Mucosa of descending colon (tissue), 3 donors: ENCODE results near the gene UCK2. TPM values are rescaled to one million over a fixed set of nuclear protein-coding genes. Genes with fewer than 3 reads are reported as not detected.

Experiments used
- ATAC-seq: fragments of 200-7000 bp; cut with Tn5 transposase; one replicate; pipeline ENCODE4 v1.9.1; 2020; ENCODE audit warnings: mild to moderate bottlenecking, moderate library complexity
- DNase-seq, 3 donors: peaks; one replicate each; pipeline ENCODE4 v3.0.0-alpha.2; 2020
- H3K36me3 ChIP-seq: fragments of 200-600 bp; one replicate; pipeline ENCODE4 v1.8.0; 2021; ENCODE audit warnings: low read depth, mild to moderate bottlenecking
- H3K4me1 ChIP-seq: fragments of 200-600 bp; one replicate; pipeline ENCODE4 v1.8.0; 2021; ENCODE audit warnings: low read depth, mild to moderate bottlenecking
- H3K4me3 ChIP-seq: fragments of 200-600 bp; one replicate; pipeline ENCODE4 v1.8.0; 2021; ENCODE audit warnings: mild to moderate bottlenecking
- H3K9me3 ChIP-seq: fragments of 200-600 bp; one replicate; pipeline ENCODE4 v1.8.0; 2021; ENCODE audit warnings: mild to moderate bottlenecking
- CTCF ChIP-seq: fragments of 200-600 bp; IDR thresholded peaks from one replicate; pipeline ENCODE4 v1.8.0; 2022; ENCODE audit warnings: antibody characterized with exemption, mild to moderate bottlenecking
- intact Hi-C, 2 donors: fragments of 100-400 bp; cut with DNase I in 1 of 2; cut with micrococcal nuclease in 1 of 2; formaldehyde crosslinking; loops; one replicate each; pipeline versions ENCODE4 v1.11.0 to v1.11.1; 2022; cut with DNase I, micrococcal nuclease
- total RNA-seq, 3 donors: library from RNA; stranded (reverse); fragmentation: NEBNext Ultra II Directional in 2 of 3; extraction: Animal tissue kit (Norgen Biotek cat#: 25700) in 2 of 3; gene quantifications; one replicate each; pipeline versions ENCODE4 v1.2.1 to v1.2.4, GENCODE V29; 2021 to 2023
- donor health status: DM: no; HTN: no; CAD: no; lungs with moderate emphysema.
- donor health status: DM: no; HTN: no; CAD: no.
- donor health status: DM: no; HTN: yes; CAD: no.

UCK2 gene
- total RNA-seq, 3 donors from 2014 or later = 41.6 to 86.5 (median 51.8) TPM

GRCh38 chr1:165958306-165958705, 130.9 kb downstream of the UCK2 start:
- no peak for DNase-seq
- intact Hi-C loops = no loop called here
- TF ChIP-seq CTCF = no peak
- ATAC-seq = no peak
- Histone ChIP-seq H3K4me3 (no peak overlapping the region), H3K4me1 (no peaks in the 10 kb centered on the region), H3K9me3 (no peaks in the 10 kb centered on the region), H3K36me3 (no peaks in the 10 kb centered on the region)

GRCh38 chr1:165960136-165960535, 132.7 kb downstream of the UCK2 start:
- H3K9me3 ChIP-seq = no peaks in the 10 kb centered on the region
- intact Hi-C loops = no loop called here
- ATAC-seq = no peak
- DNase-seq = no peak
- no peaks in the 10 kb centered on the region for H3K36me3 ChIP-seq
- H3K4me3 ChIP-seq = no peak overlapping the region
- TF ChIP-seq CTCF = no peak
- H3K4me1 ChIP-seq = no peaks in the 10 kb centered on the region

GRCh38 chr1:165960881-165961280, 133.5 kb downstream of the UCK2 start:
- no peak overlapping the region for H3K4me3 ChIP-seq
- H3K9me3 ChIP-seq = no peaks in the 10 kb centered on the region
- TF ChIP-seq CTCF = no peak
- intact Hi-C loops = no loop called here
- no peak for ATAC-seq
- no peaks in the 10 kb centered on the region for H3K4me1 ChIP-seq
- DNase-seq = no peak
- H3K36me3 ChIP-seq = no peaks in the 10 kb centered on the region

Other genes with a start within 250 kb of the UCK2 start
- 100 to 1,000 TPM; 236 to 436 (median 367) TPM for gene MGST3, start 196.4 kb upstream of the UCK2 start, total RNA-seq
- 10 to 100 TPM; 32.6 to 53.1 (median 49.8) TPM for gene ALDH9A1, start 129.1 kb upstream of the UCK2 start, total RNA-seq
- 100 to 1,000 TPM; 103 to 209 (median 144) TPM for gene TMCO1, start 58.7 kb upstream of the UCK2 start, total RNA-seq